ENCODE results near the gene TMEM213. TPM values are rescaled to one million over a fixed set of nuclear protein-coding genes. Genes with fewer than 3 reads are reported as not detected.
"Not testable (repeated sequence)": the region's sequence is repeated elsewhere in the genome, so short reads cannot be mapped to it uniquely, and the experiment has no call there.

TMEM213 gene
- total RNA-seq, 1 donor from 2014 or later, result not detected

DNA sequence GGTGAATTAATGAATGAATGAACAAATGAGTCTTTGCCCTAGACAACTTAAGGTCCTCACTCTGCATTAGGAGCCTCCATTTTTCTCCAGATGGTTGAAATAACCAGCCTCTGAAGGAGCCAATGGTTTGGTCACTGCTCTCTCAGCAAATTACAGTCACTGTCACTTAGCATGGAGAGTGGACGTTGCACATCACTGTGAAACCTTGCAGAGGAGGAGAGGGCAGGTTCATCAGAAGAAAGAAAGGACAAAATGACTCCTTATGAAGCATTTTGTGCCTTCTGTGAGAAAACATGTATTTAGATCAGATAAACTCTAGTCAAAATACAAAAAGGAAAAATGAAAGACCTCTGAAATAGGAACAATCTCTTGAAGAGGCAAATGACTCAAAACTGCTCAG, 6.8 kb downstream of the TMEM213 start:
- peaks cover 5% of the 10 kb centered on the region for H3K27me3 Mint-ChIP-seq (ENCODE audit: insufficient read depth, low read depth)

GRCh38 chr7:138809346-138809745, 11.6 kb downstream of the TMEM213 start:
- H3K79me2 ChIP-seq (ENCODE audit: low read depth), result no peaks in the 10 kb centered on the region
- TF ChIP-seq EZH2 (IDR thresholded peaks at IDR 0.05) (no peak), CTCF (IDR thresholded peaks at IDR 0.05) (no peak), EZH2phosphoT487 (IDR thresholded peaks at IDR 0.05) (no peak)

More for the DNA sequence above, 6.8 kb downstream of the TMEM213 start:
- TF ChIP-seq EZH2phosphoT487 (IDR thresholded peaks at IDR 0.05) (no peak), CTCF (IDR thresholded peaks at IDR 0.05) (no peak), EZH2 (IDR thresholded peaks at IDR 0.05) (no peak)
- no peak overlapping the region for H3K27ac ChIP-seq
- H3K79me2 ChIP-seq (ENCODE audit: low read depth), result no peaks in the 10 kb centered on the region
- no peak overlapping the region for H3K9ac ChIP-seq
- H3K36me3 Mint-ChIP-seq, result no peaks in the 10 kb centered on the region
- H3K9me3 Mint-ChIP-seq, result no peaks in the 10 kb centered on the region
- H3K4me3 ChIP-seq, result no peak overlapping the region
- no peaks in the 10 kb centered on the region for H3K36me3 ChIP-seq
- H3F3A ChIP-seq (ENCODE audit: low read depth), result no peaks in the 10 kb centered on the region
- no peaks in the 10 kb centered on the region for H3K9me3 ChIP-seq (ENCODE audit: low read depth)
- no peak overlapping the region for H2AFZ ChIP-seq (replicated peaks)
- H3K4me1 Mint-ChIP-seq, result no peaks in the 10 kb centered on the region
- H3K4me1 ChIP-seq, result no peaks in the 10 kb centered on the region
- H4K20me1 ChIP-seq (ENCODE audit: low read depth), result no peaks in the 10 kb centered on the region
- H3K27me3 ChIP-seq, result no peaks in the 10 kb centered on the region
- no peak overlapping the region for H3K4me2 ChIP-seq
- DNase-seq (ENCODE audit: low spot score), result no peak
- H3K4me3 Mint-ChIP-seq, result no peak overlapping the region
- H3K27ac Mint-ChIP-seq, result no peak overlapping the region

GRCh38 chr7:138811327-138811726, 13.5 kb downstream of the TMEM213 start:
- H4K20me1 ChIP-seq (ENCODE audit: low read depth); H3K36me3 ChIP-seq; H3K36me3 Mint-ChIP-seq; H3F3A ChIP-seq (ENCODE audit: low read depth); H3K4me1 Mint-ChIP-seq; H3K4me3 Mint-ChIP-seq; H3K4me3 ChIP-seq; H3K4me1 ChIP-seq; H3K27me3 ChIP-seq; DNase-seq (ENCODE audit: low spot score); H3K9ac ChIP-seq; H3K9me3 ChIP-seq (ENCODE audit: low read depth); H3K4me2 ChIP-seq; H3K27ac Mint-ChIP-seq; H3K27me3 Mint-ChIP-seq (ENCODE audit: insufficient read depth, low read depth); H3K79me2 ChIP-seq (ENCODE audit: low read depth); H2AFZ ChIP-seq (replicated peaks); H3K9me3 Mint-ChIP-seq; H3K27ac ChIP-seq: not testable (repeated sequence)

More at GRCh38 chr7:138809346-138809745, 11.6 kb downstream of the TMEM213 start:
- Histone ChIP-seq H3K9ac (no peak overlapping the region), H3K4me3 (no peak overlapping the region), H4K20me1 (ENCODE audit: low read depth) (no peaks in the 10 kb centered on the region), H3K4me2 (no peak overlapping the region), H3K36me3 (no peaks in the 10 kb centered on the region), H3K4me1 (no peaks in the 10 kb centered on the region), H3K9me3 (ENCODE audit: low read depth) (no peaks in the 10 kb centered on the region), H3K27ac (no peak overlapping the region), H2AFZ (replicated peaks) (no peak overlapping the region), H3K27me3 (no peaks in the 10 kb centered on the region), H3F3A (ENCODE audit: low read depth) (no peaks in the 10 kb centered on the region)
- Mint-ChIP-seq H3K27ac (no peak overlapping the region), H3K27me3 (ENCODE audit: insufficient read depth, low read depth) (peaks cover 4% of the 10 kb centered on the region), H3K4me1 (no peaks in the 10 kb centered on the region), H3K9me3 (no peaks in the 10 kb centered on the region), H3K4me3 (no peak overlapping the region), H3K36me3 (no peaks in the 10 kb centered on the region)
- no peak for DNase-seq (ENCODE audit: low spot score)

GRCh38 chr7:138813945-138814344, 16.2 kb downstream of the TMEM213 start:
- Mint-ChIP-seq H3K9me3 (no peaks in the 10 kb centered on the region), H3K4me3 (no peak overlapping the region), H3K4me1 (no peaks in the 10 kb centered on the region), H3K36me3 (no peaks in the 10 kb centered on the region), H3K27me3 (ENCODE audit: insufficient read depth, low read depth) (peaks cover 2% of the 10 kb centered on the region), H3K27ac (no peak overlapping the region)
- Histone ChIP-seq H3K79me2 (ENCODE audit: low read depth) (no peaks in the 10 kb centered on the region), H3K9me3 (ENCODE audit: low read depth) (no peaks in the 10 kb centered on the region), H3K36me3 (no peaks in the 10 kb centered on the region), H3K4me3 (no peak overlapping the region), H2AFZ (replicated peaks) (no peak overlapping the region), H3K9ac (no peak overlapping the region), H3K27me3 (no peaks in the 10 kb centered on the region), H4K20me1 (ENCODE audit: low read depth) (no peaks in the 10 kb centered on the region), H3K4me2 (no peak overlapping the region), H3K4me1 (no peaks in the 10 kb centered on the region), H3K27ac (no peak overlapping the region), H3F3A (ENCODE audit: low read depth) (no peaks in the 10 kb centered on the region)
- DNase-seq (ENCODE audit: low spot score), result no peak
- TF ChIP-seq EZH2 (IDR thresholded peaks at IDR 0.05) (no peak), CTCF (IDR thresholded peaks at IDR 0.05) (no peak), EZH2phosphoT487 (IDR thresholded peaks at IDR 0.05) (no peak)

Measured in neural progenitor cell (in vitro differentiated cells).